Erythroblast (primary cell): ENCODE data around the gene NFIA.

Source experiments
- DNase-seq, 2 experiments: peaks; one replicate each; lab custom pipeline; 2025; lab: John Stamatoyannopoulos, UW
- GATA1 ChIP-seq: IDR thresholded peaks from 2 replicates; pipeline ENCODE4 v1.6.1; 2011; ENCODE audit warnings: low read depth, mild to moderate bottlenecking, control low read depth, low read length, moderate library complexity
- POLR2A ChIP-seq: IDR thresholded peaks from 2 replicates; pipeline ENCODE4 v1.6.1; 2011; ENCODE audit warnings: mild to moderate bottlenecking, low read length

The NFIA gene

GRCh38 chr1:61076728-61077675 lies 5.4 kb upstream of the NFIA start:
- peak; percentile 68 for TF ChIP-seq POLR2A
- no peak for TF ChIP-seq GATA1
- peak; percentile 92 to 94 for DNase-seq

- DNase-seq: peak; percentile 96 to 99
- TF ChIP-seq POLR2A: peak; percentile 48
- TF ChIP-seq GATA1: no peak
Observed at GRCh38 chr1:61077676-61078541, 4.5 kb upstream of the NFIA start.

- peak; percentile 47 to 61 for DNase-seq
Observed at GRCh38 chr1:61078618-61079295, 3.6 kb upstream of the NFIA start.

GRCh38 chr1:61079296-61079897 lies 3.0 kb upstream of the NFIA start:
- TF ChIP-seq POLR2A (no peak), GATA1 (no peak)
- DNase-seq: peak; percentile 61 to 76

More at GRCh38 chr1:61078618-61079295, 3.6 kb upstream of the NFIA start:
- TF ChIP-seq GATA1 (no peak), POLR2A (no peak)

GRCh38 chr1:61079898-61080336 lies 2.4 kb upstream of the NFIA start:
- TF ChIP-seq POLR2A: peak; percentile 32
- no peak for TF ChIP-seq GATA1
- DNase-seq: peak; percentile 83

GRCh38 chr1:61080413-61081143 lies 1.8 kb upstream of the NFIA start:
- peak in 1 of 2 experiments; percentile 56 for DNase-seq
- TF ChIP-seq POLR2A (no peak), GATA1 (no peak)

- peak in 1 of 2 experiments; percentile 56 for DNase-seq
- TF ChIP-seq GATA1: no peak
- TF ChIP-seq POLR2A: no peak
Observed at GRCh38 chr1:61081144-61081685, 1.1 kb upstream of the NFIA start.

- peak; percentile 73 to 84 for DNase-seq
- TF ChIP-seq GATA1: no peak
Observed at GRCh38 chr1:61081686-61082310, 563 bp upstream of the NFIA start.

GRCh38 chr1:61083013-61083806 lies 849 bp downstream of the NFIA start:
- DNase-seq: peak; percentile 57 to 79
- no peak for TF ChIP-seq POLR2A
- TF ChIP-seq GATA1: no peak

- DNase-seq: peak in 1 of 2 experiments; percentile 57
- TF ChIP-seq GATA1 (no peak), POLR2A (no peak)
Observed at GRCh38 chr1:61083807-61084440, 1.6 kb downstream of the NFIA start.
